HG03442 (cell line): ENCODE measurements around the gene CHMP4A.
"Not testable (repeated sequence)": the region's sequence is repeated elsewhere in the genome, so short reads cannot be mapped to it uniquely, and the experiment has no call there.

Source experiments
- ATAC-seq: cut with Tn5 transposase; IDR thresholded peaks from one replicate; pipeline ENCODE4 v1.9.1; 2021; ENCODE audit warnings: mild to moderate bottlenecking, moderate library complexity; ENCODE audit not compliant: unreplicated experiment

Gene CHMP4A

DNA sequence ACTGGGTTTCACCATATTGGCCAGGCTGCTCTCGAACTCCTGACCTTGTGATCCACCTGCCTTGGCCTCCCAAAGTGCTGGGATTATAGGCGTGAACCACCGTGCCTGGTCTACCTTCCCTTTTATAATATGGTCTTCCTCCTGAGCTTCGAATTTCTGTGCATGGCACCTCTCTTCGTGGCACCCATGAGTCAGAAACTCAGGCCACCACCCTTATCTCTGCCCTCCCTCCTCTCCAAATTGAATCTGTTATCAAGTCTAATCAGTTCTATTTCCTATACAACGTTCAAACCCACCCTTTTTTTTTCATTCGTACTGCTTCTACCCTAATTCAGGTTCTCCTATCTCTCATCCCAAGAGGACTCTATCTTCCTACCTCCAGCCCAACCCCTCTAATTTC, 34.1 kb upstream of the CHMP4A start:
- ATAC-seq: no peak

DNA sequence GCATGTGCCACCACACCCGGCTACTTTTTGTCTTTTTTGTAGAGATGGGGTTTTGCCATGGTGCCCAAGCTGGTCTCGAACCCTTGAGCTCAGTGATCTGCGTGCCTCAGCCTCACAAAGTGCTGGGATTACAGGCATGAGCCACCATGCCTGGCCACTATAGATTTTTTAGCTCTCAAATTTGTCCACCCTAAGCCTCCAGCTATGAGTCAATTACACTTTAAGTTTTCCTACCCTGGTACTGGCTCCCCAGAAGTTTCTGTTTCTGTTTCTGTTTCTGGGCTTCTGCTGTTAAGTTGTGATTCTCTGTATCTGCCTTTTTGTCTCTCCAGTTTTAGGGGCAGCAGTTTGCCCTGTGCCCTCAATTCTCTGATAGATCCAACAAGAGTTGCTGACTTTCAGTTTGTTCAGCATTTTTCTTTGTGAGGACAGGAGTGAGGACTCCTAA, 33.5 kb upstream of the CHMP4A start:
- ATAC-seq: no peak

DNA sequence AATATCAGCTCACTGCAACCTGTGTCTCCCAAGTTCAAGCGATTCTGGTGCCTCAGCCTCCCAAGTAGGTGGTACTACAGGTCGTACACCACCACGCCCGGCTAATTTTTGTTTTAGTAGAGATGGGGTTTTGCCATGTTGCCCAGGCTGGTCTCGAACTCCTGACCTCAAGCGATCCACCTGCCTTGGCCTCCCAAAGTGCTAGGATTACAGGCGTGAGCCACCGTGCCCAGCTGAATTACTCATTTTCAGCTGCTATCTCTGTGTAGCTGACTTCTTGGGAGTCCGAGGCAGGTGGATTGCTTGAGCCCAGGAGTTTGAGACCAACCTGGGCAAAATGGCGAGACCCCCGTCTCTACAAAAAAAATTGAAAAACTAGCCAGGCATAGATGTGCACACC, 32.1 kb upstream of the CHMP4A start:
- ATAC-seq: not testable (repeated sequence)

DNA sequence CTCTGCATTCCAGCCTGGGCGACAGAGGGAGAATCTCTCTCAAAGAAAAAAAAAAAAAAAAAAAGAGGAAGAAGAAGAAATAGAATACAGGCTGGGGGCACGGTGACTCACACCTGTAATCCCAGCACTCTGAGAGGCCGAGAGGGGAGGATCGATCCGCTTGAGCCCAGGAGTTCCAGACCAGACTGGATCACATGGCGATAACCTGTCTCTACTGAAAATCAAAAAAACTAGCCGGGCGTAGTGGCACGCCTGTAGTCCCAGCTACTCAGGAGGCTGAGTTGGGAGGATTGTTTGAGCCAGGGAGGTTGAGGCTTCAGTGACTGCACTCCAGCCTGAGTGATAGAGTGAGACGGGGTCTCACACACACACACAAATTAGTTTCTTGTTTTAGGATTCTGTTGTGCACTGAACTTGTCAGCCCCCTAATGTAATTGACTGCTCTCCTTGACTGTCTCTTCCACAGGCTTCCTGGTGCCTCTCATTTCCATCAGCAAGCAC, 30.1 kb upstream of the CHMP4A start:
- no peak for ATAC-seq

DNA sequence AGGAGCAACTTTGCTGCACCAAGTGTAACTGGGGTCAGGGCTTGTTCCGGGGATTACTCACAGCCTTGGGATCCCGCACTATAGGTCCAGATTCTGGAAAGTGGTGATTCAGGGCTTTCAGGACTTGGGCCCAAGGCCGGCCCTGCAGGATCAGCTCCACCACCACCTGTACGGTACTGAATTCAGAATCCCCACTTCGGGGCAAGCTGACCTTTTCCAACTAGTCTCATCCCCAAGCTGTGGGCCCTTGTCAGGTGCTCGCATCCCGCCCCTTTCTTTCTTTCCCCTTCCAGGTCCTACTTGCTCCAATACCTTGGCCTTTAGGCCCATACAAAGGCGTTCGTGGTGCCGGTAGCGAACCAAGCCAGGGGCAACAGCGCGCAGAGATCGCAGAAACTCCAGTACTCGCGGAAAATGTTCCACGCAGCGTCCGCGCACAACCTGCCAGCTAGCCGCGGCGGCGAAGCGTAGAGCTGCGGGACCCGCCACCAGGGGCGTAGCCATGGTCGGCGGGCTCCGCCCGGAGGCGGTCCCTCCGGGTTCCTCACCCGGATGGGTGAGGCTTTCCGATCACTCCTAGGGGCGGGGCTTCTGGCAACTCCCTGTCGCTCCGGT, 28.6 kb upstream of the CHMP4A start:
- peak; percentile 71 for ATAC-seq

GRCh38 chr14:24240110-24240918, 27.0 kb upstream of the CHMP4A start:
- ATAC-seq: no peak

DNA sequence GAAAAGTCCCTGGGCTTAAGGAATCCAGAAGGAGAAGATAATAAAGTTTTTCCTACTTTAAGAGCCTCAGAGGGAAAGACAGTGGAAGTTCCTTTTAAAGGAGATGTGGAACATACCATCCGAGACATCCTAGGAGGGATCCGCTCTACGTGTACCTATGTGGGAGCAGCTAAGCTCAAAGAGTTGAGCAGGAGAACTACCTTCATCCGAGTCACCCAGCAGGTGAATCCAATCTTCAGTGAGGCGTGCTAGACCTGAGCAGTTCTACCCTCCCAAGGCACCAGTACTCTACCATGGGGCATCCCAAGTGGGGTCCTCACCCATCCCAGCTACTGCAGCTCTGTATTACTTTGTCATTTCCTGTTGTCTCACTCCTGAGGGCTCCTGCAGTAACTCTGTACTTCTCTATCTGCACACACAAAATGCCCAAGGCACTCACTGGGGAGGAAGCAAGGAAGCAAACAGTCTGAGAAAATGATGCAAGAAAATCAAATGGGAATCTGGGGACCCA, 25.3 kb upstream of the CHMP4A start:
- ATAC-seq: no peak

GRCh38 chr14:24238123-24238522, 24.8 kb upstream of the CHMP4A start:
- no peak for ATAC-seq

DNA sequence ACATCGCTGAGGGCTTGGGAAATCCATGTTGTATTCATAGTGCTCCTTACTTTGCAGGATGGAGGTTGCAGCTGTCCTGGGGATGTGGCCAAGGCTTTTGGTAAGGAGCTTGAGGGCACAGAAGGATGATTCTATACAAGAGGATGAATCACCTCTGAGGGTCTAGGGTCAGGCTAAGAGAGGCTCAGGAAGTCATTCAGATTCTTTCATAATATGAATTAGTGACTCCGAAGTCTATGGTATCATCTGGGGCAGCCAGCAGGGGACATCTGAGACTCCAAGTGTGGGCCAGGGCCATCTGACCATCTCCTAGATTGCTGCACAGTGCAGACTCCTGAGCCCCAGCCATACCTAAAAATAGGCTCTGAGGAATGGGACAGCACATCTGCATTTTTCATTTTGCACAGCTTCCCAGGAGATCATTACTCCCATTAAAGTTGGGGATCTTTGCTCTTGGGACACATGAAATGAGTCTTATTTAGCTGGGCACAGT, 24.2 kb upstream of the CHMP4A start:
- ATAC-seq: no peak

DNA sequence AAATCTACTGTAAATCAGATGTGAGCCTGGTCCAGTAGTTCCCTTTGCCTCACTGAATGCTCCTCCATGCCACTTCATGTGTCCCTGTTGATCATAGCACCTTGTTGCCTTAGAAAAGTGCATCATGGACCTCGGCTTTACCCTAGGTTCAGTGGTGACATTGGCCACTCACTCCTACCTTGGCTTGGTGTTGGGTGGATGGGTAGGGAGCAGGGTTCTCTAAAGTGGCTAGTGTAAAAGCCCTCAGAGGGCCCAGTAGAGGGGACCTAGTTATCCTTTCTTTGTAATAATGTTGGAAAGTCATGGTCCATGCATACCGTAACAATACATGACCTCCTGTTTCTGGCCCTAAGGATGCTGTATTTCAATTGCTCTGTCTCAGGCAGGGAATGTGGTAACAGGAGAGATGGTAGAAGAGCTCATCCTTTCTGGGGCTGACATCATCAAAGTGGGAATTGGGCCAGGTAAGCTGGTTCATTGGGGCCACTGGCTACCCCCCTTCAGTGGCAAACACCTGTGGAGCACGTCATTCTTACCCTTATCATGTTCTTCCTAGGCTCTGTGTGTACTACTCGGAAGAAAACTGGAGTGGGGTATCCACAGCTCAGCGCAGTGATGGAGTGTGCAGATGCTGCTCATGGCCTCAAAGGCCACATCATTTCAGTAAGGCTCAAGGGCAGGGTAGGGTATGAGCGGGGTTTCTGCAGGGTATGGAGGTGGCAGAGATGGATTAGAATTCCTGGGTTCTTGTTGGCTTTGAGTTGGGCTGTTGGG, 23.6 kb upstream of the CHMP4A start:
- ATAC-seq: no peak

- no peak for ATAC-seq
These were observed 22.8 kb upstream of the CHMP4A start for GRCh38 chr14:24235804-24236688.

- ATAC-seq: no peak
These were observed 21.1 kb upstream of the CHMP4A start for GRCh38 chr14:24234095-24235005.

- no peak for ATAC-seq
These were observed 20.2 kb upstream of the CHMP4A start for GRCh38 chr14:24233538-24233866.

- peak; percentile 43 for ATAC-seq
These were observed 19.6 kb upstream of the CHMP4A start, which contains the start of gene GMPR2 for GRCh38 chr14:24232645-24233537. GMPR2 (plus strand) TSS chr14:24232929; CDS start chr14:24233254, 325 bp downstream.

DNA sequence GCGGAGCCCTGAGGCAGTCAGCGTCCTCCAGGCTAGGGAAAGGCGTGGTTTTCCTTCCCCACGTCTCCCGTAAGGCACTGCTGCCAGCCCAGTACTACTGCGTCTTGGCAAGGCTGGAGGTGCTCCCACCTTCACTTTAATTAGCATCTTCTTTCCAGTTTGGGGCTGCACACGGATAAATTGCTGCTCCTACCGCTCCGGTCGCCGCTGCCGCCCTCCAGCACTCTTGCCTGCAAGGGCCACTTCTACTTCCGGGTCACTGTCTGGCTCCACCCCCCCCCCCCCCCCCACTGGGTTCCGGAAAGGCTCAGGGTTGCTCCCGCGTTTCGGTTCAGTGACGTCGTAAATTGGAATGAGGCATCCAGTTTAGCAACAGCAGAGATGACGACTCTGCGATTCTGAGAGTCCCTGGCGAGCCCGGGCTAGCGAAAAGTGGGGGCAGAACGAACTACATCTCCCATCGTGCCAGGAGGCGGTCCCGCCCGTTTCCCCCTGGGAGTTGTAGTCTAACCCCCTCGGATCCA, 18.9 kb upstream of the CHMP4A start, which contains the start of gene NEDD8:
Gene NEDD8, minus strand, starts transcription at position 247 of the 524 bp plus-strand sequence. Its CDS starts 100 bp downstream, at position 147.
- peak; percentile 75 for ATAC-seq

- ATAC-seq: peak; percentile 4
These were observed 18.2 kb upstream of the CHMP4A start for GRCh38 chr14:24231263-24232120.

DNA sequence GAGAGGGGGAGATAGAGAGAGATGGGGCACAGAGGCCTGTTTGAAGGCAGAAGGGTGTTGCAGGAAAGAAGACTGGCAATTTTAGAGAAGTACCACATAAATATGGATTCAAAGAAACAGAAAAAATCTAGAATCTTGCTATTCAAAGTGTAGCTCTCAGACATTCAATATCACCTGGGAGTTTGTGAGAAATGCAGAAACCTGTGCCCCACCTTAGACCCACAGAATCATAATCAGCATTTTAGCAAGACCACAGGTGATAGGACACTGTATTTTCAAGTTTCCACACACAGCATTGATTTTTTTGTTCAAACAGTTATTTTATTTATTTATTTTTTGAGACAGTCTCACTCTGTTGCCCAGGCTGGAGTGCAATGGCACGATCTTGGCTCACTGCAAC, 15.6 kb upstream of the CHMP4A start:
- ATAC-seq: no peak
